Loucy (cell line): ENCODE data around the gene ZWINT.

ENCODE experiments used
- CTCF ChIP-seq: fragments of 200-600 bp; sonication (generic); conservative IDR thresholded peaks from 2 replicates; pipeline ENCODE4 v1.5.1; 2014; ENCODE audit warnings: mild to moderate bottlenecking, antibody characterized with exemption, low read length
- EZH2phosphoT487 ChIP-seq: fragments of 200-600 bp; IDR thresholded peaks from 2 replicates; pipeline ENCODE4 v1.6.1; 2018; ENCODE audit warnings: antibody characterized with exemption, mild to moderate bottlenecking, moderate library complexity, borderline replicate concordance

- no peak for TF ChIP-seq CTCF
- no peak for TF ChIP-seq EZH2phosphoT487
These were observed 41.7 kb downstream of the ZWINT start for GRCh38 chr10:56319386-56319785.
